Testis (tissue), 2 donors: ENCODE measurements around the gene TAF6.

Experiments used
- CTCF ChIP-seq, 3 experiments: fragments of 450-650 bp in 2 of 3; fragments of 200-600 bp in 1 of 3; sonication (generic) in 1 of 3; IDR thresholded peaks; one replicate each; pipeline ENCODE4 v1.5.1; 2016 to 2019; ENCODE audit warnings: antibody characterized with exemption in 3 of 3, mild to moderate bottlenecking in 2 of 3, moderate library complexity in 1 of 3
- POLR2A ChIP-seq: fragments of 450-650 bp; IDR thresholded peaks from one replicate; pipeline ENCODE4 v1.6.1; 2017; ENCODE audit warnings: antibody characterized with exemption, mild to moderate bottlenecking, moderate library complexity

- TF ChIP-seq CTCF (IDR thresholded peaks at IDR 0.05) (no peak), POLR2A (no peak)
Measured at GRCh38 chr7:100088095-100088620, 31.0 kb downstream of the TAF6 start.
